ENCODE results near the gene ZSCAN21. TPM values are rescaled to one million over a fixed set of nuclear protein-coding genes. Genes with fewer than 3 reads are reported as not detected.

Gene ZSCAN21
- total RNA-seq, 2 donors from 2014 or later, result 22.7 to 25.1 TPM

GRCh38 chr7:100021297-100021696, 28.3 kb upstream of the ZSCAN21 start:
- no peak overlapping the region for H3K27ac Mint-ChIP-seq
- no peak for DNase-seq
- peaks cover 56% of the 10 kb centered on the region for H3K36me3 ChIP-seq (ENCODE audit: control insufficient read depth, insufficient read depth, low read length)
- no peaks in the 10 kb centered on the region for H3K9me3 ChIP-seq (ENCODE audit: control insufficient read depth, low read length)
- TF ChIP-seq CTCF (conservative IDR thresholded peaks at IDR 0.05), result no peak
- no peak overlapping the region for H3K27ac ChIP-seq (ENCODE audit: low read depth, low read length)
- H3K4me3 ChIP-seq (ENCODE audit: low read length), result no peak overlapping the region
- H3K4me3 Mint-ChIP-seq, result no peak overlapping the region
- no peak overlapping the region for H3K9ac ChIP-seq (ENCODE audit: extremely low read depth, low read length, poor library complexity, severe bottlenecking)
- H3K9me3 Mint-ChIP-seq, result no peaks in the 10 kb centered on the region
- no peaks in the 10 kb centered on the region for H3K27me3 Mint-ChIP-seq (ENCODE audit: insufficient read depth)
- H3K36me3 Mint-ChIP-seq (ENCODE audit: low read depth), result peaks cover 58% of the 10 kb centered on the region
- peaks cover 15% of the 10 kb centered on the region for H3K4me1 Mint-ChIP-seq
- no peaks in the 10 kb centered on the region for H3K27me3 ChIP-seq (ENCODE audit: control insufficient read depth, insufficient read depth, low read length, poor library complexity, severe bottlenecking)
- no peaks in the 10 kb centered on the region for H3K4me1 ChIP-seq (ENCODE audit: control insufficient read depth, insufficient read depth, low read length)
- WGBS, 2 experiments (ENCODE audit: insufficient coverage in 1 of 2, insufficient read length in 1 of 2), result 94 to 97% methylated on average over 3 of the region's 3 CpGs

DNA sequence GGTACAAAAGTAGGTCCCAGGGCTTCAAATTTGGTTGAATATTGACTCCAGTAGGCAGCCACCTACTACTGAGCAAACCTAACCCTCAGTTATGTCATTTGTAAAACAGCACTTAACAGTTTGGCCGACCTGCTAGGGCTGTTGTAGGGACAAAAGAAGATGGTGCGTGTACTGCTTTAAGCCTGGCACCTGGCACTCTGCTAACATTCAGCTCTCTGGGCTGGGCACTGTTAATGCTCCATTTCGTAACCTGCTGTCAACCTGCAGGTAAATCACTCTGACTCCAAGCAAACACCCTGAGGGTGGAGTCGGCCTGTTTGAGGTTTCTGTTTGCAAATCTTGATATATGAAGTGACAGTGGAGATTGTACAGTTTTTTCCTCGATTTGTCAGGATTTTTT, 27.0 kb upstream of the ZSCAN21 start:
- H3K4me3 ChIP-seq (ENCODE audit: low read length), result no peak overlapping the region
- Mint-ChIP-seq H3K27ac (no peak overlapping the region), H3K4me1 (peaks cover 6% of the 10 kb centered on the region), H3K27me3 (ENCODE audit: insufficient read depth) (no peaks in the 10 kb centered on the region), H3K36me3 (ENCODE audit: low read depth) (peaks cover 68% of the 10 kb centered on the region), H3K4me3 (no peak overlapping the region), H3K9me3 (no peaks in the 10 kb centered on the region)
- H3K27ac ChIP-seq (ENCODE audit: low read depth, low read length), result no peak overlapping the region
- H3K9me3 ChIP-seq (ENCODE audit: control insufficient read depth, low read length), result no peaks in the 10 kb centered on the region
- 82 to 100% methylated on average over 4 to 5 of the region's 5 CpGs for WGBS, 2 experiments (ENCODE audit: insufficient coverage in 1 of 2, insufficient read length in 1 of 2)
- DNase-seq, result no peak
- no peak for TF ChIP-seq CTCF (conservative IDR thresholded peaks at IDR 0.05)
- H3K27me3 ChIP-seq (ENCODE audit: control insufficient read depth, insufficient read depth, low read length, poor library complexity, severe bottlenecking), result no peaks in the 10 kb centered on the region
- no peaks in the 10 kb centered on the region for H3K4me1 ChIP-seq (ENCODE audit: control insufficient read depth, insufficient read depth, low read length)
- peaks cover 60% of the 10 kb centered on the region for H3K36me3 ChIP-seq (ENCODE audit: control insufficient read depth, insufficient read depth, low read length)
- no peak overlapping the region for H3K9ac ChIP-seq (ENCODE audit: extremely low read depth, low read length, poor library complexity, severe bottlenecking)

- Mint-ChIP-seq H3K9me3 (no peaks in the 10 kb centered on the region), H3K27ac (no peak overlapping the region), H3K27me3 (ENCODE audit: insufficient read depth) (no peaks in the 10 kb centered on the region), H3K4me1 (peaks cover 6% of the 10 kb centered on the region), H3K36me3 (ENCODE audit: low read depth) (peaks cover 74% of the 10 kb centered on the region), H3K4me3 (no peak overlapping the region)
- Histone ChIP-seq H3K9me3 (ENCODE audit: control insufficient read depth, low read length) (no peaks in the 10 kb centered on the region), H3K4me1 (ENCODE audit: control insufficient read depth, insufficient read depth, low read length) (no peaks in the 10 kb centered on the region), H3K27ac (ENCODE audit: low read depth, low read length) (no peak overlapping the region), H3K9ac (ENCODE audit: extremely low read depth, low read length, poor library complexity, severe bottlenecking) (no peak overlapping the region), H3K4me3 (ENCODE audit: low read length) (no peak overlapping the region), H3K36me3 (ENCODE audit: control insufficient read depth, insufficient read depth, low read length) (peaks cover 69% of the 10 kb centered on the region), H3K27me3 (ENCODE audit: control insufficient read depth, insufficient read depth, low read length, poor library complexity, severe bottlenecking) (no peaks in the 10 kb centered on the region)
- 97 to 100% methylated on average over 11 to 12 of the region's 12 CpGs for WGBS, 2 experiments (ENCODE audit: insufficient coverage in 1 of 2, insufficient read length in 1 of 2)
- DNase-seq, result no peak
- no peak for TF ChIP-seq CTCF (conservative IDR thresholded peaks at IDR 0.05)
Measured at GRCh38 chr7:100023526-100023925, 26.0 kb upstream of the ZSCAN21 start.
